ENCODE data around the gene MAGEA1.

- TF ChIP-seq EZH2 (IDR thresholded peaks at IDR 0.05): no peak
- no peak for TF ChIP-seq POLR2AphosphoS5 (IDR thresholded peaks at IDR 0.05; ENCODE audit: borderline replicate concordance, low read depth, low read length)
These were observed 37.8 kb downstream of the MAGEA1 start for GRCh38 chrX:153216926-153217325.

Data from SK-N-MC (cell line).